ENCODE measurements around the gene CRABP1. TPM values are rescaled to one million over a fixed set of nuclear protein-coding genes. Genes with fewer than 3 reads are reported as not detected.

Gene CRABP1
- total RNA-seq, 1 donor from 2014 or later = not detected

Other genes with a start within 250 kb of the CRABP1 start
- not detected in 2 replicates for gene SH2D7, start 247.8 kb upstream of the CRABP1 start, total RNA-seq
- gene CIB2, start 208.9 kb upstream of the CRABP1 start, total RNA-seq = 1.5 and 2.5 TPM in 2 replicates
- 35.6 and 65.6 TPM in 2 replicates for gene IDH3A, start 191.0 kb upstream of the CRABP1 start, total RNA-seq
- gene ACSBG1, start 105.8 kb upstream of the CRABP1 start, total RNA-seq = not detected in 2 replicates
- 3.9 and 5.6 TPM in 2 replicates for gene DNAJA4, start 75.8 kb upstream of the CRABP1 start, total RNA-seq
- gene SKIC8, start 40.7 kb upstream of the CRABP1 start, total RNA-seq = 64.1 and 76.2 TPM in 2 replicates
- 26.0 and 48.1 TPM in 2 replicates for gene IREB2, start 97.9 kb downstream of the CRABP1 start, total RNA-seq
- gene HYKK, start 167.2 kb downstream of the CRABP1 start, total RNA-seq = 1.8 and 3.4 TPM in 2 replicates
- 315 and 321 TPM in 2 replicates for gene PSMA4, start 200.1 kb downstream of the CRABP1 start, total RNA-seq
- gene CHRNA5, start 225.2 kb downstream of the CRABP1 start, total RNA-seq = 4.6 and 7.2 TPM in 2 replicates

Measured in dermis blood vessel endothelial cell (primary cell).